C4-2B (cell line): ENCODE measurements around the gene PCSK5.

Source experiments
- ZFX ChIP-seq: fragments of 450-650 bp; IDR thresholded peaks from 2 replicates; pipeline ENCODE4 v1.6.1; 2017
- TF ChIP-seq, protein P1 (sequence below): fragments of 450-650 bp; conservative IDR thresholded peaks from 2 replicates; pipeline ENCODE4 v1.5.1; 2017; ENCODE audit warnings: mild to moderate bottlenecking

DNA sequence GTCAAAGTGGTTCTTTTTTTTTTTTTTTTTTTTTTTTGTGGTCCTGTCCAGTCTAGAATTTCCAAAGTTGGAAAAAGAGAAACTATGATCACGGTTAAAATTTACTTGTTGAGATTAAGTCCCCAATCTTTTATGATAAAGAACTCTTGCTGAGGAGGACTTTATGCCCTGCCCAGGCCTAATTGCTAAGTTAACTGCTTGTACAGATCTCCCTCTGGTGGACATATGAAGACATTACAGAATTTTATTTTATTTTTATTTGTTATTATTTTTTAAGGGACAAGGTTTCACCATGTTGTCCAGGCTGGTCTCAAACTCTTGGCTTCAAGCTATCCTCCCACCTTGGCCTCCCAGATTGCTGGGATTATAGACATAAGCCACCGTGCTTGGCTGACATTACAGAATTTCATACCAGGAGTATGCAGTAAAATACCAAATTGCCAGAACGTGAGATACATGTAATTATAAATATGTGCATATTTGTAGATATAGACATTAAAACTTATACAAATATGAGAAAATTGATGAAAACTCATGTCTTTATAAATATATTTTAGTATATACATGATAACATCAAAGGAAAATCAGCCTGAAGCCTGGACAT, 412.6 kb downstream of the PCSK5 start:
- TF ChIP-seq, protein P1, sequence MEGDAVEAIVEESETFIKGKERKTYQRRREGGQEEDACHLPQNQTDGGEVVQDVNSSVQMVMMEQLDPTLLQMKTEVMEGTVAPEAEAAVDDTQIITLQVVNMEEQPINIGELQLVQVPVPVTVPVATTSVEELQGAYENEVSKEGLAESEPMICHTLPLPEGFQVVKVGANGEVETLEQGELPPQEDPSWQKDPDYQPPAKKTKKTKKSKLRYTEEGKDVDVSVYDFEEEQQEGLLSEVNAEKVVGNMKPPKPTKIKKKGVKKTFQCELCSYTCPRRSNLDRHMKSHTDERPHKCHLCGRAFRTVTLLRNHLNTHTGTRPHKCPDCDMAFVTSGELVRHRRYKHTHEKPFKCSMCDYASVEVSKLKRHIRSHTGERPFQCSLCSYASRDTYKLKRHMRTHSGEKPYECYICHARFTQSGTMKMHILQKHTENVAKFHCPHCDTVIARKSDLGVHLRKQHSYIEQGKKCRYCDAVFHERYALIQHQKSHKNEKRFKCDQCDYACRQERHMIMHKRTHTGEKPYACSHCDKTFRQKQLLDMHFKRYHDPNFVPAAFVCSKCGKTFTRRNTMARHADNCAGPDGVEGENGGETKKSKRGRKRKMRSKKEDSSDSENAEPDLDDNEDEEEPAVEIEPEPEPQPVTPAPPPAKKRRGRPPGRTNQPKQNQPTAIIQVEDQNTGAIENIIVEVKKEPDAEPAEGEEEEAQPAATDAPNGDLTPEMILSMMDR: peak; percentile 77
- TF ChIP-seq ZFX: no peak
